ENCODE measurements around the gene COQ6. TPM values are rescaled to one million over a fixed set of nuclear protein-coding genes. Genes with fewer than 3 reads are reported as not detected.

Gene COQ6
- total and polyA plus RNA-seq, 2 of the 8 experiments (the other 6 are each of a cell fraction or from before 2014, with no cell fraction given): 9.5 to 15.5 TPM

Small RNAs within 50 kb of the gene (small RNA-seq; reads per million reads assigned to genes)
- not detected for gene AC005480.2 (ENCODE audit: insufficient read depth)
- not detected for gene RF00019 (ENCODE audit: insufficient read depth)

Other genes starting within 250 kb of the COQ6 start
- 52.7 and 55.1 TPM in 2 replicates for gene PNMA1, start 235.9 kb upstream of the COQ6 start, total RNA-seq (2021; fragmentation: NEBNext Ultra II Directional; extraction: Animal tissue kit (Norgen Biotek cat#: 25700))
- 15.8 and 23.3 TPM in 2 replicates for gene PNMA1, start 235.9 kb upstream of the COQ6 start, polyA plus RNA-seq (2011; rRNA removed)
- gene PTGR2, start 98.5 kb upstream of the COQ6 start, total RNA-seq (2021; fragmentation: NEBNext Ultra II Directional; extraction: Animal tissue kit (Norgen Biotek cat#: 25700)): 14.0 and 17.5 TPM in 2 replicates
- gene PTGR2, start 98.5 kb upstream of the COQ6 start, polyA plus RNA-seq (2011; rRNA removed): 3.1 and 6.0 TPM in 2 replicates
- 18.9 and 19.1 TPM in 2 replicates for gene ZNF410, start 63.4 kb upstream of the COQ6 start, total RNA-seq (2021; fragmentation: NEBNext Ultra II Directional; extraction: Animal tissue kit (Norgen Biotek cat#: 25700))
- gene ZNF410, start 63.4 kb upstream of the COQ6 start, polyA plus RNA-seq (2011; rRNA removed): 6.3 and 11.2 TPM in 2 replicates
- 0.21 and 0.32 TPM in 2 replicates for gene FAM161B, start 208 bp upstream of the COQ6 start, total RNA-seq (2021; fragmentation: NEBNext Ultra II Directional; extraction: Animal tissue kit (Norgen Biotek cat#: 25700))
- gene FAM161B, start 208 bp upstream of the COQ6 start, polyA plus RNA-seq (2011; rRNA removed): 0.09 and 0.14 TPM in 2 replicates
- gene ENTPD5, start 69.0 kb downstream of the COQ6 start, total RNA-seq (2021; fragmentation: NEBNext Ultra II Directional; extraction: Animal tissue kit (Norgen Biotek cat#: 25700)): 4.8 and 6.5 TPM in 2 replicates
- gene ENTPD5, start 69.0 kb downstream of the COQ6 start, polyA plus RNA-seq (2011; rRNA removed): 3.5 and 5.0 TPM in 2 replicates
- gene BBOF1, start 69.0 kb downstream of the COQ6 start, total RNA-seq (2021; fragmentation: NEBNext Ultra II Directional; extraction: Animal tissue kit (Norgen Biotek cat#: 25700)): 0.42 and 0.60 TPM in 2 replicates
- 0.13 and 0.26 TPM in 2 replicates for gene BBOF1, start 69.0 kb downstream of the COQ6 start, polyA plus RNA-seq (2011; rRNA removed)
- gene ALDH6A1, start 134.2 kb downstream of the COQ6 start, total RNA-seq (2021; fragmentation: NEBNext Ultra II Directional; extraction: Animal tissue kit (Norgen Biotek cat#: 25700)): 28.0 and 28.7 TPM in 2 replicates
- 10.5 and 12.1 TPM in 2 replicates for gene ALDH6A1, start 134.2 kb downstream of the COQ6 start, polyA plus RNA-seq (2011; rRNA removed)
- gene LIN52, start 134.7 kb downstream of the COQ6 start, total RNA-seq (2021; fragmentation: NEBNext Ultra II Directional; extraction: Animal tissue kit (Norgen Biotek cat#: 25700)): 11.3 and 11.6 TPM in 2 replicates
- 4.7 and 6.8 TPM in 2 replicates for gene LIN52, start 134.7 kb downstream of the COQ6 start, polyA plus RNA-seq (2011; rRNA removed)